Left ventricle myocardium inferior (tissue), 1 donor: ENCODE data around the gene GID8. TPM values are rescaled to one million over a fixed set of nuclear protein-coding genes. Genes with fewer than 3 reads are reported as not detected.

Source experiments
- DNase-seq: peaks from one replicate; pipeline ENCODE4 v3.0.0-alpha.2; 2020
- H3K27ac ChIP-seq: fragments of 200-600 bp; replicated peaks from 2 replicates; pipeline ENCODE4 v1.8.0; 2021
- H3K27me3 ChIP-seq: fragments of 200-600 bp; 2 replicates; pipeline ENCODE4 v1.8.0; 2021; ENCODE audit warnings: low read depth
- H3K36me3 ChIP-seq: fragments of 200-600 bp; 2 replicates; pipeline ENCODE4 v1.8.0; 2021
- H3K4me1 ChIP-seq: fragments of 200-600 bp; 2 replicates; pipeline ENCODE4 v1.8.0; 2021
- H3K4me3 ChIP-seq: fragments of 200-600 bp; 2 replicates; pipeline ENCODE4 v1.8.0; 2021; ENCODE audit warnings: mild to moderate bottlenecking, moderate library complexity
- H3K9me3 ChIP-seq: fragments of 200-600 bp; replicated peaks from 2 replicates; pipeline ENCODE4 v1.8.0; 2021
- CTCF ChIP-seq: fragments of 200-600 bp; IDR thresholded peaks from 2 replicates; pipeline ENCODE4 v1.8.0; 2021; ENCODE audit warnings: antibody characterized with exemption, mild to moderate bottlenecking, borderline replicate concordance
- intact Hi-C: fragments of 100-400 bp; cut with micrococcal nuclease; formaldehyde crosslinking; loops from one replicate; pipeline ENCODE4 v1.11.0; 2022
- total RNA-seq: library from RNA; stranded (reverse); fragmentation: NEBNext Ultra II Directional; extraction: Animal tissue kit (Norgen Biotek cat#: 25700); gene quantifications from one replicate; pipeline ENCODE4 v1.2.1, GENCODE V29; 2021
- donor health status: DM: no; HTN: yes; CAD: no; lungs with severe emphysema.

Gene GID8
- total RNA-seq, 1 donor from 2014 or later, result 16.2 TPM

DNA sequence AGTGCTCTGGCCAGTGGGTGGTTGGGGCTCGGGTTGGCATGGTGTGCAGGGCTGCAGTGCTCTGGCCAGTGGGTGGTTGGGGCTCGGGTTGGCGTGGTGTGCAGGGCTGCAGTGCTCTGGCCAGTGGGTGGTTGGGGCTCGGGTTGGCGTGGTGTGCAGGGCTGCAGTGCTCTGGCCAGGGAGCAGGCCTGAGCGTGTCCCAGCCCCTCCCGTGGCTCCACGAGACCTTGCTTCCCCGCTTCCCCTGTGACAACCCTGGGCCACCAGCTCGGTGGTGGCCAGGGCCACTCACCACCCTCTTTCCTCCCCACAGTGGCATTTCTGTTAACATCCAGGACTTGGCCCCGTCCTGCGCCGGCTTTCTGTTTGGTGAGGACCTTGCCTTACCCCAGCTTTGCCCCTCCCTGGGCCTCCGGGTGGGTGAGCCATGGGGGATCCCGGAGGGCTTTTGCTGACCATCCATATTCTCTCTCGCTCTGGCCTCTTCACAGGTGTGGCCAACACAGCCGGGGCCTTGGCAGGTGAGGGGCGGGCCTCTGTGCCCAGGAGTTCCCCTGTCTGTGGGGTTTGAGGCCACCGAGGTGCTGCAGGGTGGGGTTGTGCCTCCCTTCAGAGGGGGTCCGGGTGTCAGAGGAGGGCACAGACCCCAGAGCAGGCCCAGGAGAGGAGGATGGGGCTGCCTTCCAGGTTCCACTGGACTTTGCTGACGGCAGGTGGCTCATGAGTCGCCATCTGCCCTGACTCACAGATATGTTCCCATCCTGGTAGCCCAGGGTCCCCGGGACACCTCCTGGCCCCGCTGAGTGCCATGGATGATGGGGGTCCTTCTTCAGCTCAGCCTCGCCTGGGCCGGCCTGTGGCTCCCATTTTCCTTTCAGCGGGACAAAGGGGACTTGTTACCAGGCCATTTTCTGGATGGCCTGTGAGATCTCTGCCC is 28.5 kb downstream of the GID8 start:
- Histone ChIP-seq H3K4me1 (peaks cover 4% of the 10 kb centered on the region), H3K4me3 (no peak overlapping the region), H3K27ac (no peak overlapping the region), H3K36me3 (no peaks in the 10 kb centered on the region), H3K9me3 (no peaks in the 10 kb centered on the region), H3K27me3 (peaks cover 40% of the 10 kb centered on the region)
- intact Hi-C loops, result no loop called here
- no peak for DNase-seq
- TF ChIP-seq CTCF, result no peak

- Histone ChIP-seq H3K4me3 (no peak overlapping the region), H3K9me3 (no peaks in the 10 kb centered on the region), H3K36me3 (no peaks in the 10 kb centered on the region), H3K27me3 (peaks cover 43% of the 10 kb centered on the region), H3K27ac (no peak overlapping the region), H3K4me1 (peaks cover 4% of the 10 kb centered on the region)
- DNase-seq, result no peak
- TF ChIP-seq CTCF, result no peak
- intact Hi-C loops, result no loop called here
These were observed 29.2 kb downstream of the GID8 start for GRCh38 chr20:62967149-62967501.

- no peaks in the 10 kb centered on the region for H3K36me3 ChIP-seq
- H3K27ac ChIP-seq, result no peak overlapping the region
- peaks cover 47% of the 10 kb centered on the region for H3K27me3 ChIP-seq
- TF ChIP-seq CTCF, result no peak
- no peak overlapping the region for H3K4me3 ChIP-seq
- intact Hi-C loops, result no loop called here
- DNase-seq, result no peak
- H3K9me3 ChIP-seq, result no peaks in the 10 kb centered on the region
- H3K4me1 ChIP-seq, result peaks cover 8% of the 10 kb centered on the region
These were observed 29.8 kb downstream of the GID8 start for GRCh38 chr20:62967628-62968351.

DNA sequence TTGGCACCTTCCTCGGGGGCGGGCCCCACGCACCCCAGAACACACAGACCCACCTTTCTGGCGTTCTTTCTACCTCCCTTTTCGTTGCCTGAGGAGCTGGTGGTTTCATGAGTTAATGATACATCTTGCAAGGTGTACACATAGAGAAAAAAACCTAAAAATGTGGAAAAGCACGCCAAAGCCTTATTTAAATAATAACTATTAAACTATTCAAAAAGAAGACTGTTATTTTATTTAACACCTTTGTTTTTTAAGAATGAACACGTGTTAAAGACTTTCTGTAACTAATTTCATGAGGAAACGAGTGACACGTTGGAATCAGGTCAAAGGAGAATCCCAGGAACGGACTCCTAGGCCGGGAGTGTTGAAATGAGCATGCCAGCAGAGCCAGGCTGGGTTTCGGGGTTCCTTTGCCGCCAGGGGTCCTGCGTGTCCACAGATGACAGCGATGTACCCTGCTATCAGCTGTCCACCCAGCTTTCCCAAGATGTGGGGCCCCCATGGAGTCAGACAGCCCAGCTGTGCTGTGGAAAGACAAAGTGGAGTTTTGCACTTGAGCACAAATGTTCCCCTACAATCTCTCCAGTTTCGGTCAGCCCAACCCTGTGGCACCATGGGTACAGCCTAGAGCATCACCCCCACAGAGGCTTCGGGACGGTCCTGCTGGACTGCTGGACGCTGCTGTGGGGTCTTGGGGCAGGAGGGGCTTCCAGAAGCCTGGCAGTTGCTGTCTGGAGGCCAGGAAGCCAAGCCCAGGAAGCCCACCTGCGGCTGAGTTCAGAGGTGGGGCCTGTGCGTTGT is 30.6 kb downstream of the GID8 start:
- DNase-seq, result no peak
- intact Hi-C loops, result no loop called here
- no peak for TF ChIP-seq CTCF
- Histone ChIP-seq H3K27me3 (peaks cover 55% of the 10 kb centered on the region), H3K36me3 (no peaks in the 10 kb centered on the region), H3K9me3 (no peaks in the 10 kb centered on the region), H3K4me3 (no peak overlapping the region), H3K4me1 (peaks cover 15% of the 10 kb centered on the region), H3K27ac (no peak overlapping the region)

DNA sequence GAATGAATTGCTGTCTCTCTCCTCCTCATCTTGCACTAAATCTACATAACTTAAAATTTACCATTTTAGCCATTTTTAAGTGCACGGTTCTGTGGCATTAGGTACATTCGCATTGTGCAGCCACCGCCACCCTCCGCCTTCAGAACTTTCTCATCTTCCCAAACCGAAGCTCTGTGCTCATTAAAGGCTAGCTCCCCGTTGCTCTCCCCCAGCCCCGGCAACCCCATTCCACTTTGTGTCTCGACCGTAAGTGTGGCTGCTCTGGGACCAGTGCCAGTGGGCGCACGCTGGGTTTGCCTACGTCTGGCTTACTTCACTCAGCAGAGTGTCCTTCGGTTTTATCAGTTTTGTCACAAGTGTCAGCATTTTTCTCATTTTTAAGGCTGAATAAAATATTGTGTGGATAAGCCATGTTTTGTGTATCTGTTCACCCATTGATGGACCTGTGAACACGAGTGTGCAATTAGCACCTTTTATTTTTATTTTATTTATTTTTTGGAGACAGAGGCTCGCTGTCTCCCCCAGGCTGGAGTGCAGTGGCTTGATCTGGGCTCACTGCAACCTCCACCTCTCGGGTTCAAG is 31.3 kb downstream of the GID8 start:
- Histone ChIP-seq H3K9me3 (no peaks in the 10 kb centered on the region), H3K36me3 (no peaks in the 10 kb centered on the region), H3K4me3 (no peak overlapping the region), H3K4me1 (peaks cover 15% of the 10 kb centered on the region), H3K27ac (no peak overlapping the region), H3K27me3 (peaks cover 62% of the 10 kb centered on the region)
- TF ChIP-seq CTCF, result no peak
- intact Hi-C loops, result no loop called here
- no peak for DNase-seq
